WI38 (cell line): ENCODE results near the gene CCDC121.
"Not testable (repeated sequence)": the region's sequence is repeated elsewhere in the genome, so short reads cannot be mapped to it uniquely, and the experiment has no call there.

Experiments
- H3K4me3 ChIP-seq: 2 replicates; pipeline ENCODE4 v1.5.1; 2011; ENCODE audit warnings: low read depth, mild to moderate bottlenecking, control low read depth, low read length
- TF ChIP-seq, protein P1 (sequence below): IDR thresholded peaks from 2 replicates; pipeline ENCODE4 v1.5.1; 2012; ENCODE audit warnings: low read depth, mild to moderate bottlenecking, control low read depth, low read length

The CCDC121 gene

DNA sequence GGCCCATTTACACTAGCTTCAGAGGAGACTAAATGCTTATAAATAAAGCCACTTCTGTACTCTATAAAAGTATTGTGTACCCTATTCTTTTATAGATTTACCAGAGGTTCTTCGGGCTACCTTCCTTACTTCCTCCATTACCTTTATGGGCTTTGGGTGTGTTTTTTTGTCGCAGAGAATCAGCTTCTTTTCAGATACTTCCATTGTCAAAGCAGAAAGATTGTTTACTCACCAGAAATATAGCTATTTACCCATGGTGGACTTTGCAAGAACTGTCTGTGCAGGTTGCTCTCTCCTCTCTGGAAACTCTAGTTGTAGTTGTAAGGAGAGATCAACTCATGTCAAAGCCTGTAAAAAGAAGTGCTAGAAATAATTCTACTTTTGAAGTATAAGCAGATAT lies 14.8 kb downstream of the CCDC121 start:
- H3K4me3 ChIP-seq: no peak overlapping the region
- TF ChIP-seq, protein P1, sequence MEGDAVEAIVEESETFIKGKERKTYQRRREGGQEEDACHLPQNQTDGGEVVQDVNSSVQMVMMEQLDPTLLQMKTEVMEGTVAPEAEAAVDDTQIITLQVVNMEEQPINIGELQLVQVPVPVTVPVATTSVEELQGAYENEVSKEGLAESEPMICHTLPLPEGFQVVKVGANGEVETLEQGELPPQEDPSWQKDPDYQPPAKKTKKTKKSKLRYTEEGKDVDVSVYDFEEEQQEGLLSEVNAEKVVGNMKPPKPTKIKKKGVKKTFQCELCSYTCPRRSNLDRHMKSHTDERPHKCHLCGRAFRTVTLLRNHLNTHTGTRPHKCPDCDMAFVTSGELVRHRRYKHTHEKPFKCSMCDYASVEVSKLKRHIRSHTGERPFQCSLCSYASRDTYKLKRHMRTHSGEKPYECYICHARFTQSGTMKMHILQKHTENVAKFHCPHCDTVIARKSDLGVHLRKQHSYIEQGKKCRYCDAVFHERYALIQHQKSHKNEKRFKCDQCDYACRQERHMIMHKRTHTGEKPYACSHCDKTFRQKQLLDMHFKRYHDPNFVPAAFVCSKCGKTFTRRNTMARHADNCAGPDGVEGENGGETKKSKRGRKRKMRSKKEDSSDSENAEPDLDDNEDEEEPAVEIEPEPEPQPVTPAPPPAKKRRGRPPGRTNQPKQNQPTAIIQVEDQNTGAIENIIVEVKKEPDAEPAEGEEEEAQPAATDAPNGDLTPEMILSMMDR: no peak

DNA sequence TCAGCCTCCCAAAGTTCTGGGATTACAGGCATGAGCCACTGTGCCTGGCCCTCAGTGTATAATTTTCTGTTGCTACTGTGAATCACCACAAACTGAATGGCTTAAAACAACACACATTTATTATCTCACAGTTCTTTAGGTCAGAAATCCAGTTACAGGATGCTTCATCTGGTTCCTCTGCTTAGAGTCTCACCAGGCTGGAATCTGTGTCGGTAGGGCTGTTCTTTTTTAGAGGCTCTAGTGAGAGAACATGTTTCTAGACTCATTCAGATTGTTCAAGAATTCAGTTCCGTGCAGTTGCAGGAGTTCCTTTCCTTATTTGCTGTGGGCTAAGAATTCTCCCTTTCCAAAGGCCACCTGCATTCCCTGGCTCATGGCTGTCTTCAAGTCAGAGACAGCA lies 22.2 kb downstream of the CCDC121 start:
- H3K4me3 ChIP-seq: no peak overlapping the region
- TF ChIP-seq, protein P1: no peak

DNA sequence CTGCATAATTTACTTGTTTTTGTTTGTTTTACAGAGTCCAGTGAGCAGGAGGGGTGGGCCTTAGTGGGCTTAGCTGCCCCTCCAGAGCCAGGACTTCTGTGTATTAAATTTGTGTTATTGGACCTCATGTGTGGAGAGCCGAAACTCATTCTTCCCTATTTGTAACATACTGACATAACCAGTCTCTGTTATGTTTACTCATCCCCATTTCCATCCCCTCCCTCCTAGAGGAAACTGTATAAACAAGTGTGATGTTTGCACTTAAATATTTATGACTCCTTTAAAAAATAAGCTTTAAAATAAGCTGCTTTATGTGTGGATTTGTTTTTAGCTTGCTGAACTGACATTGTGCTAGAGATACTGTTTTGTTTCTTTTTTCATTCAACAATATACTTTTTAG lies 32.2 kb downstream of the CCDC121 start:
- H3K4me3 ChIP-seq: no peak overlapping the region
- TF ChIP-seq, protein P1: no peak

DNA sequence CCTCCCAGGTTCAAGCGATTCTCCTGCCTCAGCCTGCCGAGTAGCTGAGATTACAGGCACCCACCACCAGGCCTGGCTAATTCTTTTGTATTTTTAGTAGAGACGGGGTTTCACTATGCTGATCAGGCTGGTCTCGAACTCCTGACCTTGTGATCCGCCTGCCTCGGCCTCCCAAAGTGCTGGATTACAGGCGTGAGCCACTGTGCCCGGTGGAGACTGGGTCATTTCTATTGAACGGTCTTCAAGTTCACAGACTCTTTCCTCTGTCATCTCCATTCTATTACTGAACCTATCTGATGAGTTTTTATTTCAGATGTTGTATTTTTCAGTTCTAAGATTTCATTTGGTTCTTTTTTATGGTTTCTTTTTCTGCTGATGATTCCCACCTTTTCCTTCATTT lies 33.4 kb downstream of the CCDC121 start:
- H3K4me3 ChIP-seq: not testable (repeated sequence)

DNA sequence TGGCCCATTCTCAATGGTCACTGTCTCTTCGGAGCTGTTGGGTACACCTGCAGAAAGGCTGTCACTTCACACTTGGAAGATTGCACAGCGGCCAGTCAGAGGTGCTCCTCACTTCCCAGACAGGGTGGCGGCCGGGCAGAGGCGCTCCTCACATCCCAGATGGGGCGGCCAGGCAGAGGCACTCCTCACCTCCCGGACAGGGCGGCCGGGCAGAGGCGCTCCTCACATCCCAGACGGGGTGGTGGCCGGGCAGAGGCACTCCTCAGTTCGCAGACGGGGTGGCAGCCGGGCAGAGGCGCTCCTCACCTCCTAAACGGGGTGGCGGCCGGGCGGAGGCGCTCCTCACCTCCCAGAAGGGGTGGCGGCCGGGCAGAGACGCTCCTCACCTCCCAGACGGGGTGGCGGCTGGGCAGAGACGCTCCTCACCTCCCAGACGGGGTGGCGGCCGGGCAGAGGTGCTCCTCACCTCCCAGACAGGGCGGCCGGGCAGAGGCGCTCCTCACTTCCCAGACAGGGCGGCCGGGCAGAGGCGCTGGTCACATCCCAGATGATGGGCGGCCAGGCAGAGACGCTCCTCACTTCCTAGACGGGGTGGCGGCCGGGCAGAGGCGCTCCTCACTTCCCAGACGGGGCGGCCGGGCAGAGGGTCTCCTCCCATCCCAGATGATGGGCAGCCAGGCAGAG lies 34.6 kb downstream of the CCDC121 start:
- not testable (repeated sequence) for H3K4me3 ChIP-seq

DNA sequence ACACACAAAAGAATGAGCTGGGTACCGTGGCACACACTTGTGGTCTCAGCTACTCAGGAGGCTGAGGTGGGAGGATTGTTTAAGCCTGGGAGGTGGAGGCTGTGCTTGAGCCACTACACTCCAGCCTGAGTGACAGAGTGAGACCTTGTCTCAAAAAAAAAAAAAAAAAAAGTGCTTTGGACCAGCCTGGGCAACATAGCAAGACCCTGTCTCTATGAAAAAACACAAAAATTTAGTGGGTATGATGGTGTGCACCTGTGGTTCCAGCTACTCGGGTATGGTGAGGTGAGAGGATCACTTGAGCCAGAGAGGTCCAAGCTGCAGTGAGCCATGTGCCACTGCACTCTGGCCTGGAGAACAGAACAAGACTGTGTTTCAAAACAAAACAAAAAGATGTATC lies 35.6 kb downstream of the CCDC121 start:
- no peak overlapping the region for H3K4me3 ChIP-seq
- TF ChIP-seq, protein P1: no peak

DNA sequence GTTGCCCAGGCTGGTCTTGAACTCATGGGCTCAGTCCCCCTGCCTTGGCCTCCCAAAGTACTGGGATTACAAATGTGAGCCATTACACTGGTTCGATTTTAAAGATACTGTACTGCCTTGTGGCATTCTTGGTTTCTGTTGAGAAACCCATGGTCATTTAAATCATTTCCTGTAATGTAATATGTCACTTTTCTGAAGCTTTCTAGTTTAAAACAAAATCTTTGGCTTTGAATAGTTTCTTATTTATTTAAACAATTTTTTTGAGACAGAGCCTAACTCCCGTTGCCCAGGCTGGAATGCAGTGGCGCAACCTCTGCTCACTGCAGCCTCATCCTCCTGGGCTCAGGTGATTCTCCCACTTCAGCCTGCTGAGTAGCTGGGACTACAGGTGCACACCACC lies 37.1 kb downstream of the CCDC121 start:
- TF ChIP-seq, protein P1: no peak
- H3K4me3 ChIP-seq: no peak overlapping the region

DNA sequence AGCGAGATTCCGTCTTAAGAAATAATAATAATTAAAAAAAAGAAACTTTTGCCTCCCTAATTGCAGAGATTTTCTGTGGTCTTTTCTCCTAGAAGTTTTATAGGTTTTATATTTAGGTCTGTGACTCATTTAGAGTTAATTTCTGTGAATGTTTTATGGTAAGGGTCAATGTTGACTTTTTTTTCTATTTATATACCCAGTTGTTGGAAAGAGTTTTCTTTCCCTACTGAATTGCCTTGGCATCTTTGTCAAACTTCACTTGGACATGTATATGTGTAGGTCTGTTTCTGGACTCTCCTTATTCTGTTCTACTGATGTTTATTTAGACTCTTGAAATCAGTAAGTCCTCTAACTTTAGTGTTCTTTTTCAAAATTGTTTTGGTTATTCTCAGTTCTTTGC lies 40.5 kb downstream of the CCDC121 start:
- TF ChIP-seq, protein P1: no peak
- no peak overlapping the region for H3K4me3 ChIP-seq
